Lower leg skin (tissue), 3 donors: ENCODE data around the gene UPB1.

ENCODE experiments used
- CTCF ChIP-seq, 3 donors: fragments of 450-650 bp; IDR thresholded peaks; one replicate each; pipeline ENCODE4 v1.5.1; 2016; ENCODE audit warnings: antibody characterized with exemption in 3 of 3, mild to moderate bottlenecking in 3 of 3, moderate library complexity in 2 of 3
- POLR2A ChIP-seq, 2 donors: fragments of 450-650 bp; IDR thresholded peaks; one replicate each; pipeline ENCODE4 v1.6.1; 2016 to 2017; ENCODE audit warnings: antibody characterized with exemption in 2 of 2, mild to moderate bottlenecking in 1 of 2, moderate library complexity in 1 of 2

GRCh38 chr22:24450610-24451009 lies 44.5 kb upstream of the UPB1 start:
- no peak for TF ChIP-seq CTCF (IDR thresholded peaks at IDR 0.05)
- TF ChIP-seq POLR2A (IDR thresholded peaks at IDR 0.05) = no peak
